Measurements from ENCODE around the gene PCDHB8.
"Not testable (repeated sequence)": the region's sequence is repeated elsewhere in the genome, so short reads cannot be mapped to it uniquely, and the experiment has no call there.

The PCDHB8 gene

GRCh38 chr5:141216035-141216434 is 38.4 kb downstream of the PCDHB8 start:
- H3K27ac Mint-ChIP-seq (ENCODE audit: low read depth); H3K4me1 Mint-ChIP-seq; DNase-seq (ENCODE audit: low spot score in 2 of 2); ATAC-seq (replicated peaks; ENCODE audit: extremely low read depth, poor library complexity, severe bottlenecking); H3K9me3 Mint-ChIP-seq; H3K36me3 Mint-ChIP-seq (ENCODE audit: insufficient read depth); H3K4me3 Mint-ChIP-seq: not testable (repeated sequence)
- peaks cover 45% of the 10 kb centered on the region for H3K27me3 Mint-ChIP-seq

- Mint-ChIP-seq H3K27ac (ENCODE audit: low read depth) (no peak within 1 kb of the TSS), H3K27me3 (peaks cover 44% of the 10 kb centered on the region), H3K4me3 (no peak within 1 kb of the TSS), H3K9me3 (peaks cover 3% of the 10 kb centered on the region), H3K36me3 (ENCODE audit: insufficient read depth) (no peaks in the 10 kb centered on the region), H3K4me1 (no peaks in the 10 kb centered on the region)
- no peak for ATAC-seq (replicated peaks; ENCODE audit: extremely low read depth, poor library complexity, severe bottlenecking)
- DNase-seq (ENCODE audit: low spot score in 2 of 2), result no peak
Measured at GRCh38 chr5:141223112-141223783, 45.7 kb downstream of the PCDHB8 start, which contains the start of gene PCDHB14. Gene PCDHB14, plus strand, starts transcription at chr5:141223343. Its CDS starts 163 bp downstream, at chr5:141223506.

- H3K36me3 Mint-ChIP-seq (ENCODE audit: insufficient read depth); H3K4me1 Mint-ChIP-seq; H3K4me3 Mint-ChIP-seq; DNase-seq (ENCODE audit: low spot score in 2 of 2); H3K27ac Mint-ChIP-seq (ENCODE audit: low read depth); ATAC-seq (replicated peaks; ENCODE audit: extremely low read depth, poor library complexity, severe bottlenecking); H3K9me3 Mint-ChIP-seq: not testable (repeated sequence)
- peaks cover 45% of the 10 kb centered on the region for H3K27me3 Mint-ChIP-seq
Measured at GRCh38 chr5:141224844-141225243, 47.3 kb downstream of the PCDHB8 start.

GRCh38 chr5:141225421-141225820 is 47.8 kb downstream of the PCDHB8 start:
- H3K27me3 Mint-ChIP-seq, result peaks cover 40% of the 10 kb centered on the region
- not testable (repeated sequence) for H3K4me3 Mint-ChIP-seq; H3K36me3 Mint-ChIP-seq (ENCODE audit: insufficient read depth); DNase-seq (ENCODE audit: low spot score in 2 of 2); ATAC-seq (replicated peaks; ENCODE audit: extremely low read depth, poor library complexity, severe bottlenecking); H3K9me3 Mint-ChIP-seq; H3K4me1 Mint-ChIP-seq; H3K27ac Mint-ChIP-seq (ENCODE audit: low read depth)
